Activated naive CD4-positive, alpha-beta T cell treated with anti-CD3 and anti-CD28 coated beads for 36 hours (primary cell): ENCODE results near the gene APC2. TPM values are rescaled to one million over a fixed set of nuclear protein-coding genes. Genes with fewer than 3 reads are reported as not detected.
A peak's percentile ranks its signal among the peaks of the same experiment; 100 is the strongest.
"Not testable (repeated sequence)": the region's sequence is repeated elsewhere in the genome, so short reads cannot be mapped to it uniquely, and the experiment has no call there.

ENCODE experiments used
- CTCF ChIA-PET: fragments of 350-600 bp; sonication (Branson Sonifier 250); formaldehyde crosslinking; loops from one replicate; lab custom pipeline; 2021; ENCODE audit warnings: antibody characterized with exemption; lab: Charles Lee
- DNase-seq: peaks from one replicate; pipeline ENCODE4 v3.0.0-alpha.2; 2020
- H3K27ac Mint-ChIP-seq: one replicate; pipeline ENCODE4 v1.8.0; 2021; ENCODE audit warnings: mild to moderate bottlenecking, mixed read lengths
- H3K27me3 Mint-ChIP-seq: one replicate; pipeline ENCODE4 v1.8.0; 2021; ENCODE audit warnings: low read depth, mixed read lengths
- H3K36me3 Mint-ChIP-seq: one replicate; pipeline ENCODE4 v1.8.0; 2021; ENCODE audit warnings: low read depth, mixed read lengths
- H3K4me1 Mint-ChIP-seq: one replicate; pipeline ENCODE4 v1.8.0; 2021; ENCODE audit warnings: low read depth, mixed read lengths
- H3K4me3 Mint-ChIP-seq: one replicate; pipeline ENCODE4 v1.8.0; 2021; ENCODE audit warnings: mild to moderate bottlenecking, moderate library complexity, mixed read lengths
- H3K9me3 Mint-ChIP-seq: one replicate; pipeline ENCODE4 v1.8.0; 2021; ENCODE audit warnings: mixed read lengths
- intact Hi-C: fragments of 100-400 bp; cut with micrococcal nuclease; formaldehyde crosslinking; loops from one replicate; pipeline ENCODE4 v1.15.1; 2023
- total RNA-seq, 2 experiments: library from RNA; stranded (reverse); gene quantifications; one replicate each; pipeline ENCODE4 v1.2.3, GENCODE V29; 2021

Gene APC2
- total RNA-seq, 2 experiments from 2014 or later = 0.07 to 0.12 TPM

- DNase-seq = no peak
- Mint-ChIP-seq H3K27me3 (no peaks in the 10 kb centered on the region), H3K9me3 (no peaks in the 10 kb centered on the region), H3K36me3 (peaks cover 29% of the 10 kb centered on the region), H3K27ac (no peak overlapping the region), H3K4me3 (no peak overlapping the region), H3K4me1 (peaks cover 38% of the 10 kb centered on the region)
- intact Hi-C loops = no loop called here
- CTCF ChIA-PET = no interaction called here
Observed at GRCh38 chr19:1417681-1418495, 32.0 kb upstream of the APC2 start.

GRCh38 chr19:1418496-1418775 lies 31.5 kb upstream of the APC2 start:
- no peak overlapping the region for H3K4me3 Mint-ChIP-seq
- no peaks in the 10 kb centered on the region for H3K27me3 Mint-ChIP-seq
- H3K36me3 Mint-ChIP-seq = peaks cover 30% of the 10 kb centered on the region
- CTCF ChIA-PET = no interaction called here
- no peaks in the 10 kb centered on the region for H3K9me3 Mint-ChIP-seq
- peaks cover 32% of the 10 kb centered on the region for H3K4me1 Mint-ChIP-seq
- intact Hi-C loops = no loop called here
- DNase-seq = no peak
- no peak overlapping the region for H3K27ac Mint-ChIP-seq

GRCh38 chr19:1418951-1419738 lies 30.8 kb upstream of the APC2 start:
- Mint-ChIP-seq H3K4me3 (no peak overlapping the region), H3K27ac (no peak overlapping the region), H3K9me3 (no peaks in the 10 kb centered on the region), H3K36me3 (peaks cover 33% of the 10 kb centered on the region), H3K27me3 (no peaks in the 10 kb centered on the region), H3K4me1 (peaks cover 25% of the 10 kb centered on the region)
- CTCF ChIA-PET = interaction anchor here (1.0 kb wide), 1 partner anchor 140 kb away, joined by 3 read pairs; no protein-coding TSS in a partner anchor
- intact Hi-C loops = no loop called here
- DNase-seq = no peak

- H3K27ac Mint-ChIP-seq, DNase-seq, H3K9me3 Mint-ChIP-seq, intact Hi-C loops, H3K27me3 Mint-ChIP-seq, H3K4me3 Mint-ChIP-seq: not testable (repeated sequence)
- Mint-ChIP-seq H3K36me3 (peaks cover 35% of the 10 kb centered on the region), H3K4me1 (peaks cover 18% of the 10 kb centered on the region)
- CTCF ChIA-PET = interaction anchor here (0.7 to 1.0 kb wide), 2 partner anchors 141 to 151 kb away, joined by 4 to 6 read pairs; partner anchors contain the start of gene CIRBP
Observed at GRCh38 chr19:1420085-1420484, 29.8 kb upstream of the APC2 start.

- Mint-ChIP-seq H3K4me1 (peaks cover 13% of the 10 kb centered on the region), H3K27me3 (no peaks in the 10 kb centered on the region), H3K9me3 (no peaks in the 10 kb centered on the region), H3K36me3 (peaks cover 35% of the 10 kb centered on the region), H3K4me3 (no peak overlapping the region), H3K27ac (no peak overlapping the region)
- DNase-seq = no peak
- CTCF ChIA-PET = interaction anchor here (0.6 to 1.0 kb wide), 4 partner anchors 17 to 340 kb away, joined by 3 to 6 read pairs (median 4); partner anchors contain the start of gene CIRBP
- intact Hi-C loops = no loop called here
Observed at GRCh38 chr19:1420590-1420989, 29.3 kb upstream of the APC2 start.

- no peak for DNase-seq
- H3K9me3 Mint-ChIP-seq = no peaks in the 10 kb centered on the region
- peak overlapping the region; percentile 24 for H3K27ac Mint-ChIP-seq
- CTCF ChIA-PET = interaction anchor here (0.8 to 1.0 kb wide), 3 partner anchors 8 to 142 kb away, joined by 3 to 4 read pairs (median 3); no protein-coding TSS in a partner anchor
- no peaks in the 10 kb centered on the region for H3K27me3 Mint-ChIP-seq
- H3K4me3 Mint-ChIP-seq = no peak overlapping the region
- H3K4me1 Mint-ChIP-seq = peaks cover 6% of the 10 kb centered on the region
- H3K36me3 Mint-ChIP-seq = peaks cover 37% of the 10 kb centered on the region
- intact Hi-C loops = no loop called here
Observed at GRCh38 chr19:1421218-1421957, 28.5 kb upstream of the APC2 start.

- Mint-ChIP-seq H3K27ac (no peak overlapping the region), H3K27me3 (no peaks in the 10 kb centered on the region), H3K9me3 (no peaks in the 10 kb centered on the region), H3K4me1 (peaks cover 4% of the 10 kb centered on the region), H3K4me3 (no peak overlapping the region), H3K36me3 (peaks cover 37% of the 10 kb centered on the region)
- CTCF ChIA-PET = interaction anchor here (0.8 kb wide), 1 partner anchor 9 kb away, joined by 3 read pairs; no protein-coding TSS in a partner anchor
- intact Hi-C loops = no loop called here
- no peak for DNase-seq
Observed at GRCh38 chr19:1421958-1422305, 28.0 kb upstream of the APC2 start.

GRCh38 chr19:1422360-1422759 lies 27.6 kb upstream of the APC2 start:
- no peak overlapping the region for H3K27ac Mint-ChIP-seq
- intact Hi-C loops = no loop called here
- H3K36me3 Mint-ChIP-seq = peaks cover 35% of the 10 kb centered on the region
- H3K4me1 Mint-ChIP-seq = peaks cover 3% of the 10 kb centered on the region
- H3K9me3 Mint-ChIP-seq = no peaks in the 10 kb centered on the region
- no peak overlapping the region for H3K4me3 Mint-ChIP-seq
- no peak for DNase-seq
- H3K27me3 Mint-ChIP-seq = no peaks in the 10 kb centered on the region
- CTCF ChIA-PET = interaction anchor here (0.8 kb wide), 1 partner anchor 9 kb away, joined by 3 read pairs; no protein-coding TSS in a partner anchor

GRCh38 chr19:1422943-1423342 lies 27.0 kb upstream of the APC2 start:
- Mint-ChIP-seq H3K27ac (no peak overlapping the region), H3K36me3 (peaks cover 32% of the 10 kb centered on the region), H3K27me3 (no peaks in the 10 kb centered on the region), H3K4me3 (no peak overlapping the region), H3K9me3 (no peaks in the 10 kb centered on the region), H3K4me1 (no peaks in the 10 kb centered on the region)
- CTCF ChIA-PET = no interaction called here
- intact Hi-C loops = no loop called here
- no peak for DNase-seq

- intact Hi-C loops = no loop called here
Observed at GRCh38 chr19:1423436-1424191, 26.3 kb upstream of the APC2 start.

GRCh38 chr19:1424192-1424955 lies 25.5 kb upstream of the APC2 start:
- H3K36me3 Mint-ChIP-seq = peaks cover 27% of the 10 kb centered on the region
- CTCF ChIA-PET = no interaction called here
- no peak overlapping the region for H3K4me3 Mint-ChIP-seq
- intact Hi-C loops = no loop called here
- H3K27ac Mint-ChIP-seq = no peak overlapping the region
- H3K4me1 Mint-ChIP-seq = no peaks in the 10 kb centered on the region
- no peaks in the 10 kb centered on the region for H3K27me3 Mint-ChIP-seq
- H3K9me3 Mint-ChIP-seq = no peaks in the 10 kb centered on the region
- DNase-seq = no peak

More at GRCh38 chr19:1423436-1424191, 26.3 kb upstream of the APC2 start:
- no peak for DNase-seq
- Mint-ChIP-seq H3K27me3 (no peaks in the 10 kb centered on the region), H3K4me1 (no peaks in the 10 kb centered on the region), H3K4me3 (no peak overlapping the region), H3K36me3 (peaks cover 30% of the 10 kb centered on the region), H3K27ac (no peak overlapping the region), H3K9me3 (no peaks in the 10 kb centered on the region)
- CTCF ChIA-PET = no interaction called here
